Activated B cell treated with CpG ODN at 0.5 μM for 24 hours (primary cell): ENCODE measurements around the gene MSL1. TPM values are rescaled to one million over a fixed set of nuclear protein-coding genes. Genes with fewer than 3 reads are reported as not detected.

Source experiments
- ATAC-seq: fragments of 200-7000 bp; cut with Tn5 transposase; one replicate; pipeline ENCODE4 v1.10.0; 2021; ENCODE audit warnings: low read depth, mild to moderate bottlenecking, moderate library complexity
- CTCF ChIA-PET: fragments of 350-600 bp; sonication (Branson Sonifier 250); formaldehyde crosslinking; loops from one replicate; lab custom pipeline; 2021; ENCODE audit warnings: antibody characterized with exemption; lab: Charles Lee
- POLR2A ChIA-PET: fragments of 350-600 bp; sonication (Branson Sonifier 250); formaldehyde crosslinking; loops from one replicate; lab custom pipeline; 2021; ENCODE audit warnings: antibody characterized with exemption; lab: Charles Lee
- DNase-seq: peaks from one replicate; pipeline ENCODE4 v3.0.0; 2022
- H3K27ac Mint-ChIP-seq: one replicate; pipeline ENCODE4 v1.8.0; 2020; ENCODE audit warnings: mixed read lengths
- H3K27me3 Mint-ChIP-seq: one replicate; pipeline ENCODE4 v1.8.0; 2021; ENCODE audit warnings: mixed read lengths
- H3K36me3 Mint-ChIP-seq: one replicate; pipeline ENCODE4 v1.8.0; 2021; ENCODE audit warnings: low read depth, mixed read lengths
- H3K4me1 Mint-ChIP-seq: one replicate; pipeline ENCODE4 v1.8.0; 2021; ENCODE audit warnings: mixed read lengths
- H3K4me3 Mint-ChIP-seq: one replicate; pipeline ENCODE4 v1.8.0; 2020; ENCODE audit warnings: mild to moderate bottlenecking, mixed read lengths
- H3K9me3 Mint-ChIP-seq: one replicate; pipeline ENCODE4 v1.8.0; 2020; ENCODE audit warnings: mixed read lengths
- intact Hi-C: fragments of 100-400 bp; cut with micrococcal nuclease; formaldehyde crosslinking; loops from one replicate; pipeline ENCODE4 v1.15.1; 2024
- total RNA-seq: library from RNA; stranded (reverse); gene quantifications from 2 replicates; pipeline ENCODE4 v1.2.3, GENCODE V29; 2022
- TF ChIP-seq, protein P1 (sequence below): fragments of 200-600 bp; IDR thresholded peaks from one replicate; pipeline ENCODE4 v1.8.0; 2022; ENCODE audit warnings: antibody characterized with exemption, mild to moderate bottlenecking

The MSL1 gene
- total RNA-seq, 1 donor from 2014 or later, result 101 TPM

- H3K4me1 Mint-ChIP-seq, result peaks cover 10% of the 10 kb centered on the region
- ChIA-PET CTCF (interaction anchor here (0.7 kb wide), 1 partner anchor 537 kb away, joined by 3 read pairs; no protein-coding TSS in a partner anchor), POLR2A (interaction anchor here (0.7 to 1.8 kb wide), 3 partner anchors 16 to 61 kb away, joined by 3 to 5 read pairs (median 3); no protein-coding TSS in a partner anchor)
- H3K27ac Mint-ChIP-seq, result no peak overlapping the region
- intact Hi-C loops, result no loop called here
- DNase-seq (no peak), ATAC-seq (no peak)
- H3K9me3 Mint-ChIP-seq, result no peaks in the 10 kb centered on the region
- H3K27me3 Mint-ChIP-seq, result no peaks in the 10 kb centered on the region
- H3K4me3 Mint-ChIP-seq, result no peak overlapping the region
- TF ChIP-seq, protein P1, sequence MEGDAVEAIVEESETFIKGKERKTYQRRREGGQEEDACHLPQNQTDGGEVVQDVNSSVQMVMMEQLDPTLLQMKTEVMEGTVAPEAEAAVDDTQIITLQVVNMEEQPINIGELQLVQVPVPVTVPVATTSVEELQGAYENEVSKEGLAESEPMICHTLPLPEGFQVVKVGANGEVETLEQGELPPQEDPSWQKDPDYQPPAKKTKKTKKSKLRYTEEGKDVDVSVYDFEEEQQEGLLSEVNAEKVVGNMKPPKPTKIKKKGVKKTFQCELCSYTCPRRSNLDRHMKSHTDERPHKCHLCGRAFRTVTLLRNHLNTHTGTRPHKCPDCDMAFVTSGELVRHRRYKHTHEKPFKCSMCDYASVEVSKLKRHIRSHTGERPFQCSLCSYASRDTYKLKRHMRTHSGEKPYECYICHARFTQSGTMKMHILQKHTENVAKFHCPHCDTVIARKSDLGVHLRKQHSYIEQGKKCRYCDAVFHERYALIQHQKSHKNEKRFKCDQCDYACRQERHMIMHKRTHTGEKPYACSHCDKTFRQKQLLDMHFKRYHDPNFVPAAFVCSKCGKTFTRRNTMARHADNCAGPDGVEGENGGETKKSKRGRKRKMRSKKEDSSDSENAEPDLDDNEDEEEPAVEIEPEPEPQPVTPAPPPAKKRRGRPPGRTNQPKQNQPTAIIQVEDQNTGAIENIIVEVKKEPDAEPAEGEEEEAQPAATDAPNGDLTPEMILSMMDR, result no peak
- H3K36me3 Mint-ChIP-seq, result peaks cover 51% of the 10 kb centered on the region
Measured at GRCh38 chr17:40174514-40174913, 52.7 kb downstream of the MSL1 start.

- no peak overlapping the region for H3K27ac Mint-ChIP-seq
- CTCF ChIA-PET, result interaction anchor here (1.4 kb wide), 1 partner anchor 148 kb away, joined by 4 read pairs; no protein-coding TSS in a partner anchor
- no peaks in the 10 kb centered on the region for H3K27me3 Mint-ChIP-seq
- intact Hi-C loops, result no loop called here
- peaks cover 10% of the 10 kb centered on the region for H3K4me1 Mint-ChIP-seq
- H3K36me3 Mint-ChIP-seq, result peaks cover 38% of the 10 kb centered on the region
- H3K9me3 Mint-ChIP-seq, result no peaks in the 10 kb centered on the region
- no peak for ATAC-seq
- no peak overlapping the region for H3K4me3 Mint-ChIP-seq
- no peak for DNase-seq
- POLR2A ChIA-PET, result interaction anchor here (0.6 to 1.4 kb wide), 6 partner anchors 10 to 76 kb away, joined by 3 to 4 read pairs (median 3); partner anchors contain the start of gene NR1D1
- TF ChIP-seq, protein P1, result no peak
Measured at GRCh38 chr17:40175928-40176753, 54.4 kb downstream of the MSL1 start.

DNA sequence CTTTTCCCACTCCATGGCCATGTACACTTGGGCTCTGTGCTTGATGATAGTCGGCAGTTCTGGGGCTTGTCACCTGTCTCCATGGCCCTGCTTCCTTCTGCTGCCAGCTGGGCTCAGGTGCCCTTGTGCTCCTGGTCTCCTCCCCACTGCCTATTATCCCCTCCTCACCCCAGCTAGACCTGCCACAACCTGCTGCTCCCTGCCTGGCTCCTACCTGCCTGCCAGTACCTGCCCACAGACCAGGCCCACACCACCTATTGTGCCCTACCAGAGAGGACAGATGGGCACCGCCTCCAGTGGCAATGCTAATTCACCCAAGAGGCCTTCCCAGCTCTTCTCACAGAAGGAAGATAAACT is 55.0 kb downstream of the MSL1 start:
- Mint-ChIP-seq H3K9me3 (no peaks in the 10 kb centered on the region), H3K36me3 (peaks cover 32% of the 10 kb centered on the region), H3K27me3 (no peaks in the 10 kb centered on the region), H3K4me3 (no peak overlapping the region), H3K4me1 (peaks cover 10% of the 10 kb centered on the region), H3K27ac (no peak overlapping the region)
- TF ChIP-seq, protein P1, result no peak
- DNase-seq, result no peak
- ATAC-seq, result peak; percentile 5
- POLR2A ChIA-PET, result interaction anchor here (0.5 to 1.4 kb wide), 4 partner anchors 19 to 136 kb away, joined by 3 to 4 read pairs (median 4); partner anchors contain the start of gene NR1D1
- intact Hi-C loops, result loop anchor here (1.0 kb wide), 1 partner anchor 15 kb away; no protein-coding TSS in a partner anchor
- CTCF ChIA-PET, result no interaction called here

- TF ChIP-seq, protein P1, result no peak
- Mint-ChIP-seq H3K4me1 (peaks cover 10% of the 10 kb centered on the region), H3K36me3 (peaks cover 25% of the 10 kb centered on the region), H3K27me3 (no peaks in the 10 kb centered on the region), H3K27ac (no peak within 1 kb of the TSS), H3K9me3 (no peaks in the 10 kb centered on the region), H3K4me3 (peak within 1 kb of the TSS; percentile 42)
- POLR2A ChIA-PET, result interaction anchor here (0.5 to 0.6 kb wide), 2 partner anchors 57 to 137 kb away, joined by 3 read pairs; no protein-coding TSS in a partner anchor
- DNase-seq, result peak; percentile 61
- intact Hi-C loops, result loop anchor here (1.0 kb wide), 1 partner anchor 14 kb away; no protein-coding TSS in a partner anchor
- CTCF ChIA-PET, result no interaction called here
- ATAC-seq, result peak; percentile 99
Measured at GRCh38 chr17:40177275-40177874, 55.6 kb downstream of the MSL1 start, which contains the start of gene RAPGEFL1. TSS of gene RAPGEFL1 (plus strand) at chr17:40177470. CDS start at chr17:40177862, 392 bp downstream.
